Bronchial epithelial cell (primary cell): ENCODE measurements around the gene SLX9. TPM values are rescaled to one million over a fixed set of nuclear protein-coding genes. Genes with fewer than 3 reads are reported as not detected.

Source experiments
- DNase-seq: peaks from one replicate; pipeline ENCODE4 v3.0.0-alpha.2; 2010; ENCODE audit warnings: low read depth
- FAIRE-seq: peaks from 2 replicates; lab custom pipeline; 2011; peaks lifted over from hg19 to GRCh38; lab: Jason Lieb, UNC
- H3K27me3 ChIP-seq: 2 replicates; pipeline ENCODE4 v1.5.1; 2011; ENCODE audit warnings: low read length; ENCODE audit not compliant: control insufficient read depth, insufficient read depth
- H3K36me3 ChIP-seq: 2 replicates; pipeline ENCODE4 v1.5.1; 2011; ENCODE audit warnings: low read length; ENCODE audit not compliant: control insufficient read depth, insufficient read depth
- H3K4me3 ChIP-seq: 2 replicates; pipeline ENCODE4 v1.5.1; 2011; ENCODE audit warnings: mild to moderate bottlenecking, low read depth, low read length, control low read depth
- CTCF ChIP-seq: IDR thresholded peaks from 2 replicates; pipeline ENCODE4 v1.5.1; 2011; ENCODE audit warnings: mild to moderate bottlenecking, moderate library complexity, low read length, control low read depth, inconsistent platforms; ENCODE audit not compliant: insufficient read depth, severe bottlenecking
- total RNA-seq: library from RNA; depleted of rRNA; stranded (reverse); fragments of >200 nt; gene quantifications from 2 replicates; pipeline ENCODE4 v1.2.1, GENCODE V29; 2014

SLX9 gene
- total RNA-seq, 1 donor from 2014 or later, result 34.0 TPM

GRCh38 chr21:44938772-44939531, 877 bp upstream of the SLX9 start:
- Histone ChIP-seq H3K27me3 (no peaks in the 10 kb centered on the region), H3K36me3 (peaks cover 11% of the 10 kb centered on the region), H3K4me3 (peak overlapping the region; percentile 88)
- no peak for FAIRE-seq
- DNase-seq, result no peak
- TF ChIP-seq CTCF, result no peak

- DNase-seq (no peak), FAIRE-seq (no peak)
- Histone ChIP-seq H3K36me3 (peaks cover 19% of the 10 kb centered on the region), H3K4me3 (peak overlapping the region; percentile 88), H3K27me3 (no peaks in the 10 kb centered on the region)
- no peak for TF ChIP-seq CTCF
Measured at GRCh38 chr21:44940116-44940631, 345 bp downstream of the SLX9 start.

DNA sequence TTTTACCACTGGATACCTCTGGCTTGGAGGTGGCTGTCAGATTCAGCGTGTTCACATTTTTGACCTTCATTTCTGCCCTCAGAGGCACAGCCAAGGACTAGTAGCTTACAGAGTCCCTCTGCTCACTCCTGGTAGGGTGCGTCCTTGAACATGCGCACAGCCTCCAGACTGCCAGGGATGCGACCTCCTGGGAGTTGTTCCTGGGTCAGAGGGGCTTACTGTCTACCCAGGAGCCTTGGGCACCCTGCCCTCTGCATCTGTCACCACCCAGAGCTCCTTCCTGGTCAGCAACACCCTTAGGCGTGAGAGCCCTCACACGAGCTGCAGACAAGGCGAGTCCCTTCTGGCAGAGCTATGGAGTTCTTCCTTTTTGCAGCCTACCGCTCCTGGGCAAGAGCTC, 1.7 kb downstream of the SLX9 start:
- no peak for TF ChIP-seq CTCF
- Histone ChIP-seq H3K27me3 (no peaks in the 10 kb centered on the region), H3K4me3 (no peak overlapping the region), H3K36me3 (peaks cover 23% of the 10 kb centered on the region)
- DNase-seq, result no peak
- no peak for FAIRE-seq

- DNase-seq, result no peak
- Histone ChIP-seq H3K27me3 (no peaks in the 10 kb centered on the region), H3K36me3 (peaks cover 26% of the 10 kb centered on the region), H3K4me3 (no peak overlapping the region)
- FAIRE-seq, result no peak
- no peak for TF ChIP-seq CTCF
Measured at GRCh38 chr21:44942566-44942965, 2.7 kb downstream of the SLX9 start.

DNA sequence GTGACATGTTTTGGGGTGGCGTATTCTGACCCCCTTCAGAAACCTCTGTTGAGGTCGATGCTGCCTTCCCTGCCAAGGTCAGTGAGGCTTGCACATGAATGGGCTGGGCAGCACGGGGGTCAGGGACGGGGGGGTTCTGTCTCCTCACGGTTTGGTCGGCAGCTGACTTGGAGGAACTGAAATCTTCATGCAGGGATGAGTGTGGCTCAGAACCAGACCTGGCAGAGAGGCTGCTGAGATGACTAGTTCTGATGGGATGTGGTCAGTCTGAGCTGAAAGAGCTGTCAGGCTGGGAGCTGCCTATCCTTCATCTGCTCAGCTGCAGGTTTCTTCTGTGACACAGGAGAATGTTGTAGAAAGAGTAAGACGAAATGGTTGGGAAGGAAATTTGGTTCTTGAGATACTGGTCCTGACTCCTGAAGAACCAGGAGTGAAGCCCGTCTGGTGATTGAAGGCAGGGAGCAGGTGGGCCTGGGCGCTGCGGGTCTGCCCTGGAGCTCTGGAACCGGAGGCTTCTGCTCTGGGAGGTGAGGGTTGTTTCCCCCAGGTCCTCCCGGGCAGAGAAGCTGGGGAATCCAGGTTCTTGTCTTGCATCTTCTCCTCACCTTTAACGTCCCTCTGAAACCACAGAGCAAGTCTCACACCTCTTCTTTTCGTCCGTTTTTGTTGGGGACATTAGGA, 3.3 kb downstream of the SLX9 start:
- no peak for TF ChIP-seq CTCF
- H3K4me3 ChIP-seq, result no peak overlapping the region
- FAIRE-seq, result peak; percentile 28
- H3K36me3 ChIP-seq, result peaks cover 26% of the 10 kb centered on the region
- DNase-seq, result no peak
- H3K27me3 ChIP-seq, result no peaks in the 10 kb centered on the region
